Breast epithelium (tissue), 4 donors: ENCODE measurements around the gene PDGFB. TPM values are rescaled to one million over a fixed set of nuclear protein-coding genes. Genes with fewer than 3 reads are reported as not detected.
A peak's percentile ranks its signal among the peaks of the same experiment; 100 is the strongest.

Experiments used
- DNase-seq, 2 donors: peaks; one replicate each; pipeline ENCODE4 v3.0.0-alpha.2; 2019; ENCODE audit warnings: low spot score in 2 of 2
- H3K27ac ChIP-seq, 2 donors: fragments of 200-600 bp; sonication (generic) in 1 of 2; one replicate each; pipeline ENCODE4 v1.5.1; 2016 to 2019; ENCODE audit warnings: mild to moderate bottlenecking in 1 of 2
- H3K27me3 ChIP-seq, 2 donors: fragments of 200-600 bp; sonication (generic) in 1 of 2; one replicate each; pipeline versions ENCODE4 v1.5.1 to v1.6.0; 2017 to 2019; ENCODE audit warnings: control low read depth in 1 of 2, mild to moderate bottlenecking in 1 of 2
- H3K36me3 ChIP-seq: fragments of 200-600 bp; one replicate; pipeline ENCODE4 v1.5.1; 2019
- H3K4me1 ChIP-seq, 2 donors: fragments of 200-600 bp; sonication (generic); one replicate each; pipeline ENCODE4 v1.5.1; 2016 to 2019; ENCODE audit warnings: control low read depth in 1 of 2
- H3K4me3 ChIP-seq, 3 donors: fragments of 200-600 bp; sonication (generic); 1 replicate in 2 of 3; 2 replicates in 1 of 3; pipeline ENCODE4 v1.5.1; 2016 to 2019; ENCODE audit warnings: mild to moderate bottlenecking in 3 of 3, moderate library complexity in 2 of 3
- H3K9me3 ChIP-seq, 2 donors: fragments of 200-600 bp; sonication (generic) in 1 of 2; one replicate each; pipeline ENCODE4 v1.5.1; 2016 to 2019; ENCODE audit warnings: control low read depth in 1 of 2
- CTCF ChIP-seq, 3 donors: fragments of 450-650 bp; IDR thresholded peaks; one replicate each; pipeline ENCODE4 v1.5.1; 2016 to 2017; ENCODE audit warnings: antibody characterized with exemption in 3 of 3, mild to moderate bottlenecking in 3 of 3, moderate library complexity in 3 of 3
- POLR2A ChIP-seq: fragments of 450-650 bp; IDR thresholded peaks from one replicate; pipeline ENCODE4 v1.6.1; 2016; ENCODE audit warnings: antibody characterized with exemption, mild to moderate bottlenecking, moderate library complexity
- POLR2AphosphoS5 ChIP-seq, 3 donors: sonication (generic); formaldehyde crosslinking; IDR thresholded peaks; one replicate each; pipeline ENCODE4 v1.6.1; 2017; ENCODE audit warnings: antibody characterized with exemption in 3 of 3
- intact Hi-C: fragments of 100-400 bp; cut with DNase I; formaldehyde crosslinking; loops from one replicate; pipeline ENCODE4 v1.15.1; 2023; ENCODE audit warnings: low total_unique reads
- total RNA-seq, 3 donors: library from RNA; depleted of rRNA; stranded (reverse); fragments of >200 nt; gene quantifications; one replicate each; pipeline ENCODE4 v1.1.0, GENCODE V29; 2016

Gene PDGFB
- total RNA-seq, 3 donors from 2014 or later, result 5.3 to 11.1 (median 8.5) TPM

- intact Hi-C loops, result no loop called here
- Histone ChIP-seq H3K9me3 (peaks cover 8 to 11% of the 10 kb centered on the region in 2 donors), H3K27me3 (no peaks in the 10 kb centered on the region), H3K36me3 (no peaks in the 10 kb centered on the region), H3K4me1 (peaks cover 0 to 6% of the 10 kb centered on the region in 2 donors), H3K27ac (peak overlapping the region in 1 of 2 donors; percentile 7), H3K4me3 (no peak overlapping the region)
- no peak for TF ChIP-seq POLR2A
- no peak for TF ChIP-seq CTCF (IDR thresholded peaks at IDR 0.05)
- no peak for TF ChIP-seq POLR2AphosphoS5 (IDR thresholded peaks at IDR 0.05)
- no peak for DNase-seq
These were observed 36.3 kb upstream of the PDGFB start for GRCh38 chr22:39281126-39281525.

GRCh38 chr22:39280250-39280649 lies 35.5 kb upstream of the PDGFB start:
- intact Hi-C loops, result no loop called here
- no peak overlapping the region for H3K4me3 ChIP-seq
- no peak for DNase-seq
- peaks cover 0 to 6% of the 10 kb centered on the region in 2 donors for H3K4me1 ChIP-seq
- H3K27ac ChIP-seq, result no peak overlapping the region
- H3K27me3 ChIP-seq, result no peaks in the 10 kb centered on the region
- H3K36me3 ChIP-seq, result no peaks in the 10 kb centered on the region
- no peak for TF ChIP-seq POLR2AphosphoS5 (IDR thresholded peaks at IDR 0.05)
- TF ChIP-seq POLR2A, result no peak
- TF ChIP-seq CTCF (IDR thresholded peaks at IDR 0.05), result no peak
- peaks cover 8 to 10% of the 10 kb centered on the region in 2 donors for H3K9me3 ChIP-seq

- Histone ChIP-seq H3K27me3 (no peaks in the 10 kb centered on the region), H3K4me1 (peaks cover 0 to 6% of the 10 kb centered on the region in 2 donors), H3K27ac (no peak overlapping the region), H3K36me3 (no peaks in the 10 kb centered on the region), H3K9me3 (peaks cover 0 to under 1% of the 10 kb centered on the region in 2 donors), H3K4me3 (no peak overlapping the region)
- TF ChIP-seq POLR2A (no peak), CTCF (IDR thresholded peaks at IDR 0.05) (no peak), POLR2AphosphoS5 (IDR thresholded peaks at IDR 0.05) (no peak)
- intact Hi-C loops, result no loop called here
- DNase-seq, result no peak
These were observed 34.5 kb upstream of the PDGFB start for GRCh38 chr22:39279170-39279850.

GRCh38 chr22:39278040-39278439 lies 33.3 kb upstream of the PDGFB start:
- no peak for TF ChIP-seq CTCF (IDR thresholded peaks at IDR 0.05)
- TF ChIP-seq POLR2AphosphoS5 (IDR thresholded peaks at IDR 0.05), result no peak
- no peak for TF ChIP-seq POLR2A
- Histone ChIP-seq H3K36me3 (no peaks in the 10 kb centered on the region), H3K27ac (no peak overlapping the region), H3K9me3 (no peaks in the 10 kb centered on the region), H3K4me3 (no peak overlapping the region), H3K27me3 (no peaks in the 10 kb centered on the region), H3K4me1 (peaks cover 0 to 2% of the 10 kb centered on the region in 2 donors)
- no peak for DNase-seq
- intact Hi-C loops, result no loop called here

GRCh38 chr22:39277142-39277607 lies 32.4 kb upstream of the PDGFB start:
- no peak for TF ChIP-seq CTCF (IDR thresholded peaks at IDR 0.05)
- no peak for TF ChIP-seq POLR2AphosphoS5 (IDR thresholded peaks at IDR 0.05)
- TF ChIP-seq POLR2A, result no peak
- Histone ChIP-seq H3K36me3 (no peaks in the 10 kb centered on the region), H3K27ac (peak overlapping the region in 1 of 2 donors; percentile 48), H3K9me3 (no peaks in the 10 kb centered on the region), H3K27me3 (no peaks in the 10 kb centered on the region), H3K4me3 (no peak overlapping the region), H3K4me1 (no peaks in the 10 kb centered on the region)
- intact Hi-C loops, result no loop called here
- no peak for DNase-seq
